SK-N-SH (cell line): ENCODE data around the gene DDI1. TPM values are rescaled to one million over a fixed set of nuclear protein-coding genes. Genes with fewer than 3 reads are reported as not detected.

Experiments used
- CTCF ChIA-PET: fragments of 300-600, 350-600 bp; formaldehyde crosslinking; extraction: SDS; loops from one replicate; lab custom pipeline; 2021; lab: Yijun Ruan, JAX
- POLR2A ChIA-PET: fragments of 350-600 bp; sonication (Branson Sonifier 250); formaldehyde crosslinking; extraction: SDS; loops from one replicate; lab custom pipeline; 2020; ENCODE audit warnings: antibody characterized with exemption, inconsistent platforms; lab: Yijun Ruan, JAX
- DNase-seq: peaks from one replicate; pipeline ENCODE4 v3.0.0; 2012
- H2AFZ ChIP-seq: fragments of 200-600 bp; sonication (generic); 2 replicates; pipeline ENCODE4 v1.8.1; 2016; ENCODE audit warnings: antibody characterized with exemption, mild to moderate bottlenecking, low read depth
- H3F3A ChIP-seq: fragments of 200-600 bp; sonication (generic); replicated peaks from 2 replicates; pipeline ENCODE3; 2016; ENCODE audit warnings: antibody characterized with exemption, mild to moderate bottlenecking; ENCODE audit not compliant: insufficient read depth
- H3K27ac ChIP-seq, 2 experiments: fragments of 200-500 bp in 1 of 2; fragments of 200-600 bp in 1 of 2; sonication (Bioruptor generic) in 1 of 2; sonication (generic), shearing (Covaris generic) in 1 of 2; 2 replicates each; pipeline versions ENCODE4 v1.5.1 to v1.6.1; 2014 to 2016; ENCODE audit warnings: low read depth in 2 of 2, inconsistent platforms in 1 of 2, low read length in 1 of 2, mild to moderate bottlenecking in 1 of 2, mixed read lengths in 1 of 2
- H3K27me3 ChIP-seq: fragments of 200-600 bp; sonication (generic), shearing (Covaris generic); 2 replicates; pipeline ENCODE4 v1.6.1; 2016; ENCODE audit warnings: mixed run types; ENCODE audit not compliant: insufficient read depth
- H3K36me3 ChIP-seq, 2 experiments: fragments of 200-500 bp in 1 of 2; fragments of 200-600 bp in 1 of 2; sonication (Bioruptor generic) in 1 of 2; sonication (generic) in 1 of 2; replicated peaks in 1 of 2; 2 replicates each; pipeline versions ENCODE3 to v1.5.1; 2014 to 2016; ENCODE audit warnings: low read length in 1 of 2, mild to moderate bottlenecking in 1 of 2; ENCODE audit not compliant: insufficient read depth in 2 of 2, control insufficient read depth in 1 of 2
- H3K4me1 ChIP-seq, 2 experiments: fragments of 200-500 bp in 1 of 2; fragments of 200-600 bp in 1 of 2; sonication (Bioruptor generic) in 1 of 2; sonication (generic), shearing (Covaris generic) in 1 of 2; 2 replicates each; pipeline versions ENCODE4 v1.5.1 to v1.6.1; 2014 to 2016; ENCODE audit warnings: low read depth in 1 of 2, low read length in 1 of 2, mixed run types in 1 of 2; ENCODE audit not compliant: insufficient read depth in 2 of 2, control insufficient read depth in 1 of 2
- H3K4me2 ChIP-seq: fragments of 200-600 bp; sonication (generic), shearing (Covaris generic); 2 replicates; pipeline ENCODE4 v1.6.1; 2017; ENCODE audit warnings: mixed run types
- H3K4me3 ChIP-seq, 2 experiments: fragments of 200-500 bp in 1 of 2; fragments of 200-600 bp in 1 of 2; sonication (Bioruptor generic) in 1 of 2; sonication (generic), shearing (Covaris generic) in 1 of 2; 2 replicates each; pipeline versions ENCODE4 v1.5.1 to v1.8.1; 2014 to 2016; ENCODE audit warnings: low read depth in 2 of 2, inconsistent platforms in 1 of 2, low read length in 1 of 2, mild to moderate bottlenecking in 1 of 2, mixed read lengths in 1 of 2, moderate library complexity in 1 of 2
- H3K79me2 ChIP-seq: fragments of 200-600 bp; sonication (generic); 2 replicates; pipeline ENCODE4 v1.8.1; 2017; ENCODE audit warnings: mild to moderate bottlenecking; ENCODE audit not compliant: insufficient read depth
- H3K9ac ChIP-seq: fragments of 200-600 bp; sonication (generic); 2 replicates; pipeline ENCODE4 v1.6.1; 2017; ENCODE audit warnings: mixed run types
- H3K9me2 ChIP-seq: fragments of 200-600 bp; sonication (generic); 2 replicates; pipeline ENCODE4 v1.6.1; 2017; ENCODE audit warnings: mixed run types
- H3K9me3 ChIP-seq: fragments of 200-600 bp; sonication (generic); 2 replicates; pipeline ENCODE4 v1.6.1; 2017; ENCODE audit warnings: mixed run types, mild to moderate bottlenecking, moderate library complexity
- H4K20me1 ChIP-seq: fragments of 200-600 bp; sonication (generic); 2 replicates; pipeline ENCODE4 v1.6.1; 2017; ENCODE audit warnings: mild to moderate bottlenecking, mixed run types; ENCODE audit not compliant: insufficient read depth
- EZH2phosphoT487 ChIP-seq: fragments of 200-600 bp; sonication (generic); IDR thresholded peaks from 2 replicates; pipeline ENCODE4 v1.6.1; 2017; ENCODE audit warnings: low read depth, mixed run types, mild to moderate bottlenecking, antibody characterized with exemption, moderate library complexity, borderline replicate concordance
- GABPA ChIP-seq: IDR thresholded peaks from 2 replicates; pipeline ENCODE4 v1.4.0; 2012; ENCODE audit warnings: low read depth, mild to moderate bottlenecking
- TCF12 ChIP-seq: IDR thresholded peaks from 2 replicates; pipeline ENCODE4 v1.4.0; 2012
- WGBS: methylation state at CpG from one replicate; pipeline ENCODE4 v1.1.6; 2017; ENCODE audit warnings: low lambda C conversion rate; 5-methylcytosine and 5-hydroxymethylcytosine counted together
- polyA plus RNA-seq, 3 experiments: library from polyadenylated mRNA; depleted of rRNA; stranded (reverse); fragments of >200 nt; gene quantifications; 2 replicates each; pipeline ENCODE4 v1.2.3, GENCODE V29; 2012
- TF ChIP-seq, protein P1 (sequence below): IDR thresholded peaks from 2 replicates; pipeline ENCODE4 v1.4.0; 2012; ENCODE audit warnings: low read depth, borderline replicate concordance
- TF ChIP-seq, protein P2 (sequence below): IDR thresholded peaks from 2 replicates; pipeline ENCODE4 v1.6.1; 2012; ENCODE audit warnings: mild to moderate bottlenecking, low read depth, low read length, moderate library complexity

The DDI1 gene
- polyA plus RNA-seq, 1 of the 3 experiments (the other 2 are of a cell fraction): not detected

DNA sequence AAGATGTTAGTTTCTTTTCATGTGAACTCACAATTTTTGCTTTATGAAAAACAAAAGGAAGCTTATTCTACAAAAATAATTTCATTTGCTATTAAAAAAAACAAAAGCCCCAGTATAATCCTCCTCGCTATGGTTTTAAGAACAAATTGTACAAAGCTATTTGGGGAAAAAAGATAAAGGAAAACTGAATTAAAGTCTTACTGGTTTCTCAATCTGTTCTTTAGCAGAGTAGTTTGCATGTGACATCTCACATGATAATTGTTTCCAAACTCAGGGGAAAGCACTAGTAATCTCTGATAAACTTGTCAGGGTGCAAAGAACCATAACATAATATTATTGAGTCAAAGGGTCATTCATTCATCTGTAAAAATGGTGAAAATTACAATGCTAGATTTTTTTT is 2.9 kb upstream of the DDI1 start:
- no peak overlapping the region for H3K9ac ChIP-seq
- H4K20me1 ChIP-seq: no peaks in the 10 kb centered on the region
- H3K4me1 ChIP-seq: peaks cover 0 to 6% of the 10 kb centered on the region in 2 experiments; a peak in 2 of 4 replicates
- H3K79me2 ChIP-seq: no peaks in the 10 kb centered on the region
- 0 out of 2 replicates have a peak, but pooled peaks cover 3% of the 10 kb centered on the region for H3K9me2 ChIP-seq
- ChIA-PET CTCF (no interaction called here), POLR2A (no interaction called here)
- H3K9me3 ChIP-seq: no peaks in the 10 kb centered on the region
- no peaks in the 10 kb centered on the region for H3K36me3 ChIP-seq
- TF ChIP-seq GABPA: no peak
- TF ChIP-seq EZH2phosphoT487: no peak
- TF ChIP-seq, protein P1, sequence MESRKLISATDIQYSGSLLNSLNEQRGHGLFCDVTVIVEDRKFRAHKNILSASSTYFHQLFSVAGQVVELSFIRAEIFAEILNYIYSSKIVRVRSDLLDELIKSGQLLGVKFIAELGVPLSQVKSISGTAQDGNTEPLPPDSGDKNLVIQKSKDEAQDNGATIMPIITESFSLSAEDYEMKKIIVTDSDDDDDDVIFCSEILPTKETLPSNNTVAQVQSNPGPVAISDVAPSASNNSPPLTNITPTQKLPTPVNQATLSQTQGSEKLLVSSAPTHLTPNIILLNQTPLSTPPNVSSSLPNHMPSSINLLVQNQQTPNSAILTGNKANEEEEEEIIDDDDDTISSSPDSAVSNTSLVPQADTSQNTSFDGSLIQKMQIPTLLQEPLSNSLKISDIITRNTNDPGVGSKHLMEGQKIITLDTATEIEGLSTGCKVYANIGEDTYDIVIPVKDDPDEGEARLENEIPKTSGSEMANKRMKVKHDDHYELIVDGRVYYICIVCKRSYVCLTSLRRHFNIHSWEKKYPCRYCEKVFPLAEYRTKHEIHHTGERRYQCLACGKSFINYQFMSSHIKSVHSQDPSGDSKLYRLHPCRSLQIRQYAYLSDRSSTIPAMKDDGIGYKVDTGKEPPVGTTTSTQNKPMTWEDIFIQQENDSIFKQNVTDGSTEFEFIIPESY: no peak
- TF ChIP-seq, all 33 proteins: peak for 0
- DNase-seq: no peak
- WGBS: 59% methylated on average over 1 of the region's 1 CpG
- Histone ChIP-seq H3K27ac (no peak overlapping the region; a peak in 1 of 4 replicates), H3K4me2 (no peak overlapping the region), H3K4me3 (no peak overlapping the region), H3F3A (no peaks in the 10 kb centered on the region), H3K27me3 (no peaks in the 10 kb centered on the region), H2AFZ (0 out of 2 replicates have a peak overlapping the region, but pooled peaks have one; percentile 44)

DNA sequence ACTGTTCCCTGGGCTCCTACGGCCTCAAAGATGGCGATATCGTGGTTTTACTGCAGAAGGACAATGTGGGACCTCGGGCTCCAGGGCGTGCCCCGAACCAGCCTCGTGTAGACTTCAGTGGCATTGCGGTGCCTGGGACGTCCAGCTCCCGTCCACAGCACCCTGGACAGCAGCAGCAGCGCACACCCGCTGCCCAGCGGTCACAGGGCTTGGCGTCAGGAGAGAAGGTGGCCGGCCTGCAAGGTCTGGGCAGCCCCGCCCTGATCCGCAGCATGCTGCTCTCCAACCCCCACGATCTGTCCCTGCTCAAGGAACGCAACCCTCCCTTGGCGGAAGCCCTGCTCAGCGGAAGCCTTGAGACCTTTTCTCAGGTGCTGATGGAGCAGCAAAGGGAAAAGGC is 555 bp downstream of the DDI1 start:
- TF ChIP-seq, protein P2, sequence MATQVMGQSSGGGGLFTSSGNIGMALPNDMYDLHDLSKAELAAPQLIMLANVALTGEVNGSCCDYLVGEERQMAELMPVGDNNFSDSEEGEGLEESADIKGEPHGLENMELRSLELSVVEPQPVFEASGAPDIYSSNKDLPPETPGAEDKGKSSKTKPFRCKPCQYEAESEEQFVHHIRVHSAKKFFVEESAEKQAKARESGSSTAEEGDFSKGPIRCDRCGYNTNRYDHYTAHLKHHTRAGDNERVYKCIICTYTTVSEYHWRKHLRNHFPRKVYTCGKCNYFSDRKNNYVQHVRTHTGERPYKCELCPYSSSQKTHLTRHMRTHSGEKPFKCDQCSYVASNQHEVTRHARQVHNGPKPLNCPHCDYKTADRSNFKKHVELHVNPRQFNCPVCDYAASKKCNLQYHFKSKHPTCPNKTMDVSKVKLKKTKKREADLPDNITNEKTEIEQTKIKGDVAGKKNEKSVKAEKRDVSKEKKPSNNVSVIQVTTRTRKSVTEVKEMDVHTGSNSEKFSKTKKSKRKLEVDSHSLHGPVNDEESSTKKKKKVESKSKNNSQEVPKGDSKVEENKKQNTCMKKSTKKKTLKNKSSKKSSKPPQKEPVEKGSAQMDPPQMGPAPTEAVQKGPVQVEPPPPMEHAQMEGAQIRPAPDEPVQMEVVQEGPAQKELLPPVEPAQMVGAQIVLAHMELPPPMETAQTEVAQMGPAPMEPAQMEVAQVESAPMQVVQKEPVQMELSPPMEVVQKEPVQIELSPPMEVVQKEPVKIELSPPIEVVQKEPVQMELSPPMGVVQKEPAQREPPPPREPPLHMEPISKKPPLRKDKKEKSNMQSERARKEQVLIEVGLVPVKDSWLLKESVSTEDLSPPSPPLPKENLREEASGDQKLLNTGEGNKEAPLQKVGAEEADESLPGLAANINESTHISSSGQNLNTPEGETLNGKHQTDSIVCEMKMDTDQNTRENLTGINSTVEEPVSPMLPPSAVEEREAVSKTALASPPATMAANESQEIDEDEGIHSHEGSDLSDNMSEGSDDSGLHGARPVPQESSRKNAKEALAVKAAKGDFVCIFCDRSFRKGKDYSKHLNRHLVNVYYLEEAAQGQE: peak; percentile 65; the same call in 1 of the 2 replicates
- TF ChIP-seq TCF12: no peak
- no peaks in the 10 kb centered on the region for H3K79me2 ChIP-seq
- H2AFZ ChIP-seq: no peak overlapping the region
- no peaks in the 10 kb centered on the region for H4K20me1 ChIP-seq
- H3K9me2 ChIP-seq: no peaks in the 10 kb centered on the region
- H3K4me3 ChIP-seq: no peak overlapping the region
- H3K27me3 ChIP-seq: no peaks in the 10 kb centered on the region
- H3K9ac ChIP-seq: no peak overlapping the region
- ChIA-PET POLR2A (no interaction called here), CTCF (no interaction called here)
- WGBS: 91% methylated on average over 18 of the region's 21 CpGs
- no peaks in the 10 kb centered on the region for H3F3A ChIP-seq
- H3K4me1 ChIP-seq: peaks cover 0 to 6% of the 10 kb centered on the region in 2 experiments; a peak in 2 of 4 replicates
- no peak overlapping the region for H3K27ac ChIP-seq
- no peaks in the 10 kb centered on the region for H3K9me3 ChIP-seq
- no peaks in the 10 kb centered on the region for H3K36me3 ChIP-seq
- no peak overlapping the region for H3K4me2 ChIP-seq
- DNase-seq: no peak
